Esophagus muscularis mucosa (tissue), 4 donors: ENCODE data around the gene GSDME.

Experiments
- CTCF ChIP-seq, 3 experiments: fragments of 200-600 bp in 2 of 3; fragments of 450-650 bp in 1 of 3; sonication (generic) in 2 of 3; IDR thresholded peaks; one replicate each; pipeline ENCODE4 v1.5.1; 2017 to 2019; ENCODE audit warnings: antibody characterized with exemption in 3 of 3, mild to moderate bottlenecking in 2 of 3, moderate library complexity in 1 of 3
- EP300 ChIP-seq: sonication (generic); formaldehyde crosslinking; IDR thresholded peaks from one replicate; pipeline ENCODE4 v1.6.1; 2017; ENCODE audit warnings: antibody characterized with exemption
- POLR2A ChIP-seq: fragments of 450-650 bp; IDR thresholded peaks from one replicate; pipeline ENCODE4 v1.6.1; 2017; ENCODE audit warnings: antibody characterized with exemption, moderate library complexity, mild to moderate bottlenecking, low read depth

DNA sequence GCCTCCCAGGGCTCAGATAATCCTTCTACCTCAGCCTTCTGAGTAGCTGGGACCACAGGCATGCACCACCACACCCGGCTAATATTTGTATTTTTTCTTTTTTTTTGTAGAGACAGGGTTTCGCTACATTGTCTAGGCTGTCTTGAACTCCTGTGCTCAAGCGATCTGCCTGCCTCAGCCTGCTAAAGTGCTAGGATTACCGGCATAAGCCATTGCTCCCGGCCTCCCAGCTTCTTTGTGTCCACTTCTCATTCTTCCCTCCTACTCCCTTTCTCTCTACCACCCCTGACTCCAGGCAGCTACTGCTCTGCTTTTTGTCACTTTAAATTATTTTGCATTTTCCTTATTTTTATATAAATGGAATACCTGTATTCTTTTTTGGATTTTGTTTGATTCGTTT is 100.7 kb downstream of the GSDME start:
- no peak for TF ChIP-seq POLR2A
- TF ChIP-seq CTCF (IDR thresholded peaks at IDR 0.05), result no peak
- TF ChIP-seq EP300, result no peak
